GM18907 (cell line): Measurements from ENCODE around the gene HHIPL1.
A peak's percentile ranks its signal among the peaks of the same experiment; 100 is the strongest.

ENCODE experiments used
- ATAC-seq: cut with Tn5 transposase; IDR thresholded peaks from one replicate; pipeline ENCODE4 v1.9.1; 2021; ENCODE audit warnings: mild to moderate bottlenecking, moderate library complexity; ENCODE audit not compliant: unreplicated experiment

HHIPL1 gene

GRCh38 chr14:99674064-99674650, 29.2 kb downstream of the HHIPL1 start:
- ATAC-seq, result no peak

GRCh38 chr14:99674776-99675381, 29.9 kb downstream of the HHIPL1 start:
- ATAC-seq, result no peak

GRCh38 chr14:99675382-99675835, 30.5 kb downstream of the HHIPL1 start:
- no peak for ATAC-seq

- ATAC-seq, result no peak
Observed at GRCh38 chr14:99675951-99676350, 31.0 kb downstream of the HHIPL1 start.

GRCh38 chr14:99676657-99677056, 31.7 kb downstream of the HHIPL1 start:
- ATAC-seq, result no peak

- no peak for ATAC-seq
Observed at GRCh38 chr14:99677231-99678140, 32.6 kb downstream of the HHIPL1 start.

GRCh38 chr14:99678198-99678597, 33.3 kb downstream of the HHIPL1 start:
- ATAC-seq, result no peak

GRCh38 chr14:99679111-99679510, 34.2 kb downstream of the HHIPL1 start:
- ATAC-seq, result no peak

- no peak for ATAC-seq
Observed at GRCh38 chr14:99679543-99679942, 34.6 kb downstream of the HHIPL1 start.

- ATAC-seq, result no peak
Observed at GRCh38 chr14:99679996-99680395, 35.1 kb downstream of the HHIPL1 start.

GRCh38 chr14:99681101-99681831, 36.3 kb downstream of the HHIPL1 start:
- no peak for ATAC-seq

GRCh38 chr14:99681832-99682148, 36.9 kb downstream of the HHIPL1 start:
- ATAC-seq, result no peak

GRCh38 chr14:99682809-99683618, 38.1 kb downstream of the HHIPL1 start:
- ATAC-seq, result peak; percentile 45

- peak; percentile 94 for ATAC-seq
Observed at GRCh38 chr14:99683619-99684409, 38.9 kb downstream of the HHIPL1 start, which contains the start of gene CYP46A1. TSS of gene CYP46A1 (plus strand) at chr14:99684298. CDS start at chr14:99684418, 120 bp downstream.

GRCh38 chr14:99684410-99684934, 39.5 kb downstream of the HHIPL1 start:
- ATAC-seq, result peak; percentile 35

- no peak for ATAC-seq
Observed at GRCh38 chr14:99685151-99685591, 40.2 kb downstream of the HHIPL1 start.

- no peak for ATAC-seq
Observed at GRCh38 chr14:99685596-99685995, 40.7 kb downstream of the HHIPL1 start.

- no peak for ATAC-seq
Observed at GRCh38 chr14:99686557-99687283, 41.8 kb downstream of the HHIPL1 start.
